HEK293T (cell line): ENCODE results near the gene PTPRD.

Experiments used
- CTCF ChIA-PET: fragments of 350-600 bp; formaldehyde crosslinking; extraction: SDS; loops from one replicate; lab custom pipeline; 2021; ENCODE audit warnings: antibody characterized with exemption, inconsistent platforms; lab: Yijun Ruan, JAX
- POLR2A ChIA-PET: fragments of 350-600 bp; formaldehyde crosslinking; extraction: SDS; loops from one replicate; lab custom pipeline; 2020; ENCODE audit warnings: antibody characterized with exemption, inconsistent platforms; lab: Yijun Ruan, JAX
- DNase-seq: peaks from one replicate; pipeline ENCODE4 v3.0.0; 2012; ENCODE audit warnings: mixed read lengths; ENCODE audit errors: extremely low spot score
- ARNT ChIP-seq: fragments of 450-650 bp; IDR thresholded peaks from 2 replicates; pipeline ENCODE4 v1.6.1; 2017; ENCODE audit warnings: mild to moderate bottlenecking
- BHLHE40 ChIP-seq: fragments of 450-650 bp; IDR thresholded peaks from 2 replicates; pipeline ENCODE4 v1.6.1; 2016; ENCODE audit warnings: mild to moderate bottlenecking, moderate library complexity, borderline replicate concordance
- CTBP1 ChIP-seq: fragments of 450-650 bp; IDR thresholded peaks from 2 replicates; pipeline ENCODE4 v1.6.1; 2016; ENCODE audit warnings: borderline replicate concordance
- ELF4 ChIP-seq: fragments of 450-650 bp; IDR thresholded peaks from 2 replicates; pipeline ENCODE4 v1.6.1; 2017; ENCODE audit warnings: antibody characterized with exemption
- FOXA1 ChIP-seq: fragments of 450-650 bp; IDR thresholded peaks from 2 replicates; pipeline ENCODE4 v1.6.1; 2016; ENCODE audit warnings: mild to moderate bottlenecking
- FOXK2 ChIP-seq: fragments of 450-650 bp; IDR thresholded peaks from 2 replicates; pipeline ENCODE4 v1.6.1; 2016; ENCODE audit warnings: mild to moderate bottlenecking
- FOXM1 ChIP-seq: fragments of 450-650 bp; IDR thresholded peaks from 2 replicates; pipeline ENCODE4 v1.6.1; 2017; ENCODE audit warnings: mild to moderate bottlenecking, borderline replicate concordance
- HDGF ChIP-seq: fragments of 450-650 bp; IDR thresholded peaks from 2 replicates; pipeline ENCODE4 v1.6.1; 2017; ENCODE audit warnings: antibody characterized with exemption, borderline replicate concordance
- L3MBTL2 ChIP-seq: fragments of 450-650 bp; conservative IDR thresholded peaks from 2 replicates; pipeline ENCODE4 v1.6.1; 2016; ENCODE audit warnings: mild to moderate bottlenecking
- LEF1 ChIP-seq: fragments of 450-650 bp; IDR thresholded peaks from 2 replicates; pipeline ENCODE4 v1.6.1; 2017; ENCODE audit warnings: mild to moderate bottlenecking, borderline replicate concordance
- NFRKB ChIP-seq: fragments of 450-650 bp; IDR thresholded peaks from 2 replicates; pipeline ENCODE4 v1.6.1; 2016; ENCODE audit warnings: mild to moderate bottlenecking, moderate library complexity
- SP1 ChIP-seq: fragments of 450-650 bp; IDR thresholded peaks from 2 replicates; pipeline ENCODE4 v1.6.1; 2017
- SUZ12 ChIP-seq: fragments of 450-650 bp; IDR thresholded peaks from 2 replicates; pipeline ENCODE4 v1.6.1; 2016; ENCODE audit warnings: mild to moderate bottlenecking
- TARDBP ChIP-seq: fragments of 450-650 bp; IDR thresholded peaks from 2 replicates; pipeline ENCODE4 v1.6.1; 2016
- ZNF384 ChIP-seq: fragments of 450-650 bp; IDR thresholded peaks from 2 replicates; pipeline ENCODE4 v1.6.1; 2016
- TF ChIP-seq, protein P1 (sequence below): fragments of 450-650 bp; IDR thresholded peaks from 2 replicates; pipeline ENCODE4 v1.6.1; 2016

Gene PTPRD

DNA sequence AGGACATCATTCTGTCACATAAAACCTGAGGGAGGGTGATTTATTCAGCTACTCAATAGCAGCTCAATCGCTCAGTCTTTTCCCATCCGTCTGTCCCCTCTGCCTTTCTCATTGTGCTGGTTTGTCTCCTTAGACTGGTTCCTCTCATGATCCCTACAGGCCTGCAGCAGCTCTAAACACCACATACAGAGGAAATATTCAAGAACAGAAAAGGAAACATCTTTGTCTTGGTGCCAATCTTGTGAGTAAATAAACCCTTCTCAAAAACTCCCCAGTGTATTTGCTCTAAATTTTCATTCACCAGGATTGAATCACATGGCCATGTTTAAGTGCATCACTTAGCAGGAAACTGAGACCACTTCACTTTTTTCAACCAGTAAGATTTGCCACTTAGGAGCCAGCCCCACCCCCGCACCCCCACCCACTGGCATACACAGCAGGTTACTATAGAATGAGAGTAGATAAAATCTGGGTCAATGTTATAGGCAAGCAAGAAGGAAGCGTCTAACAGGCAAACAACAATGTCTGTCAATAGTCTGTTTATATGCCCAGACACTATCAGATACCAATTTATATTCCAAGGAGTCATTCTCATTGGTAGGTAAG lies 1917.7 kb downstream of the PTPRD start:
- ChIA-PET POLR2A (no interaction called here), CTCF (no interaction called here)
- no peak for DNase-seq
- TF ChIP-seq ZNF384: no peak
- TF ChIP-seq ELF4: no peak
- TF ChIP-seq FOXK2: no peak
- no peak for TF ChIP-seq LEF1
- TF ChIP-seq, protein P1, sequence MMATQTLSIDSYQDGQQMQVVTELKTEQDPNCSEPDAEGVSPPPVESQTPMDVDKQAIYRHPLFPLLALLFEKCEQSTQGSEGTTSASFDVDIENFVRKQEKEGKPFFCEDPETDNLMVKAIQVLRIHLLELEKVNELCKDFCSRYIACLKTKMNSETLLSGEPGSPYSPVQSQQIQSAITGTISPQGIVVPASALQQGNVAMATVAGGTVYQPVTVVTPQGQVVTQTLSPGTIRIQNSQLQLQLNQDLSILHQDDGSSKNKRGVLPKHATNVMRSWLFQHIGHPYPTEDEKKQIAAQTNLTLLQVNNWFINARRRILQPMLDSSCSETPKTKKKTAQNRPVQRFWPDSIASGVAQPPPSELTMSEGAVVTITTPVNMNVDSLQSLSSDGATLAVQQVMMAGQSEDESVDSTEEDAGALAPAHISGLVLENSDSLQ: no peak

GRCh38 chr9:8693464-8693863 lies 1919.3 kb downstream of the PTPRD start:
- CTCF ChIA-PET: no interaction called here
- no peak for DNase-seq
- POLR2A ChIA-PET: no interaction called here
- TF ChIP-seq, protein P1: no peak
- TF ChIP-seq BHLHE40 (no peak), ZNF384 (no peak), SUZ12 (no peak), ARNT (no peak), FOXA1 (no peak), FOXK2 (no peak)

DNA sequence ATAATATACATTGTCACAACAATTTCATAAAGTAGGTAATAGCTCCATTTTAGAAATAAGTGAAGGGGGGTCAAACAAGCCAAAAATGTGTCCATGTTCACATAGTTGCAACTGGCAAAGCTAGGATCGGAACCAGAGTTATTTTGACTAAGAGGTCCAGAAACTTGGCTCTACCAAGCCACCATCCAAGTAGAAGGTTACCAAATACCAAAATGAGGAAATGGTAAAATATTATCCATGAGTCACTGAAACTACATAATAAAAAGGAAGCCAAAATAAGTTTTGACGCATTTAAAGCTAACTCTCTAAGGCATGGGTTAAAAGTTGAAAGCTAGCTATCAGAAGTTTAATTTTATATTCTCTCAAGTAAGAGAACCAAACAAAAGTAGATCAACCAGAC lies 1926.3 kb downstream of the PTPRD start:
- CTCF ChIA-PET: interaction anchor here (0.6 kb wide), 1 partner anchor 23 kb away, joined by 4 read pairs; no protein-coding TSS in a partner anchor
- POLR2A ChIA-PET: no interaction called here
- no peak for TF ChIP-seq FOXM1
- no peak for TF ChIP-seq SP1
- no peak for TF ChIP-seq HDGF
- no peak for TF ChIP-seq TARDBP
- no peak for TF ChIP-seq SUZ12
- TF ChIP-seq BHLHE40: no peak
- TF ChIP-seq L3MBTL2: no peak
- no peak for TF ChIP-seq ELF4
- TF ChIP-seq, protein P1: no peak
- no peak for TF ChIP-seq ARNT
- TF ChIP-seq NFRKB: no peak
- DNase-seq: no peak

DNA sequence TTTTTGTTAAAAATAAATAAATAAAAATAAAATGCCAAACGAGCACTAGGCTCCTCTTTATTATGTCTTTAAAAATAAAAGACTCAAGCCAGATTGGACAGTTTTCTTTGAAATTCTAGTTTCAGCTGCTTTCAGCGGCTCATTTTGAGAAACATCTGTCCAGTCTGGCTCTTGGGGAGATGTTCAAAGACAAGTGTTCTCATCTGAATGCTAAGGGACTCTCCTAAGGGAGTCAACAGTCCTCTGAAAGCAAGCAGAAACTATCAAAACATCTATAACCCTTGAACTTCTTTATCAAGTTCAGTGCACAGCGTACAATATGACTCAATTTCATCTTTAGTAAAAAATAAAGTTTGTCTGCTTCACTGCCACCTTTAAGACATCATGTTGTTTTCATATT lies 1927.0 kb downstream of the PTPRD start:
- POLR2A ChIA-PET: no interaction called here
- CTCF ChIA-PET: interaction anchor here (0.6 kb wide), 1 partner anchor 22 kb away, joined by 4 read pairs; no protein-coding TSS in a partner anchor
- DNase-seq: no peak
- no peak for TF ChIP-seq L3MBTL2
- TF ChIP-seq FOXK2: no peak
- no peak for TF ChIP-seq HDGF

DNA sequence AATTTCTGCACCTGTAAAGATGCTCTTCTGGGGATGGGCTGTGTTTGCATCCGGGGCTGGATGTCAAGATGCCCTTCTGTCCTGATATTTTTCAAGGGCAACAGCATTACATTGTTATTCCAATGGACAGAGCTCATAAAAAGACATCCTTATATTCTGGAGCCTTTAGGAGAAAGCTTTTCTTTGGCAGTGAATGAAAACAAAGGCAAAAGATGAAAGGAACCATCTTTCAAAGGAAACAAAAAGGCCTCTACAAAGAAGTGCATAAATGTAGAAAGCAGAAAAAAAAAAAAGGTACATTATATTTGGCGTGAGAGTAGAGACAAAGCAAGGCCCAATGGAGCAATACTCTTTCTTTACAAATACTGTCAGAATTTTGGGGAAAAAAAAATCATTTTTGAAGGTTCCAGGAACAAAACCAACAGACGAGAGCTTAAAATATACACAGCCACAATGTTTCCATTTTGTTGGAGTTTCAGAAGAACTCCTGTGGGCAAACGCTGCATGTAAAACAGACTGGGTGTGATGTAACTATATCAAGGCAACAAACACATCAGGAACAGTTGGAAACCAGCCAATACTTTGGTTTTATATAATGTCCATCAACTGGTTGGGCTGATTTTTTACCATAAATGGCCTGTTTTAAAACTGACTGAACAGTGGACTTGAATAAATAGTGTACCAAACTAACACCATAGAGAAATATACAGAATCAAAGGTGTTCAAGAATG lies 1927.7 kb downstream of the PTPRD start:
- ChIA-PET CTCF (no interaction called here), POLR2A (no interaction called here)
- DNase-seq: no peak
- TF ChIP-seq ARNT: no peak
- no peak for TF ChIP-seq SP1
- no peak for TF ChIP-seq NFRKB
- no peak for TF ChIP-seq FOXK2
- TF ChIP-seq FOXA1: no peak
- no peak for TF ChIP-seq ELF4
- no peak for TF ChIP-seq LEF1
- no peak for TF ChIP-seq TARDBP
- TF ChIP-seq BHLHE40: no peak

- POLR2A ChIA-PET: no interaction called here
- no peak for TF ChIP-seq ELF4
- TF ChIP-seq ZNF384: no peak
- no peak for TF ChIP-seq CTBP1
- no peak for TF ChIP-seq BHLHE40
- TF ChIP-seq, protein P1: no peak
- TF ChIP-seq HDGF: no peak
- TF ChIP-seq FOXK2: no peak
- no peak for TF ChIP-seq L3MBTL2
- TF ChIP-seq FOXM1: no peak
- no peak for DNase-seq
- CTCF ChIA-PET: no interaction called here
Observed at GRCh38 chr9:8683496-8683895, 1929.3 kb downstream of the PTPRD start.
